NCI-H510A treated with DMSO at 0.1 percent for 48 hours (cell line): ENCODE data around the gene SIGLEC1.

Experiments
- DNase-seq: peaks from one replicate; lab custom pipeline; 2025; lab: John Stamatoyannopoulos, UW

Gene SIGLEC1

GRCh38 chr20:3744806-3745685 is 32.6 kb upstream of the SIGLEC1 start:
- no peak for DNase-seq

- no peak for DNase-seq
These were observed 31.6 kb upstream of the SIGLEC1 start for GRCh38 chr20:3744037-3744436.

DNA sequence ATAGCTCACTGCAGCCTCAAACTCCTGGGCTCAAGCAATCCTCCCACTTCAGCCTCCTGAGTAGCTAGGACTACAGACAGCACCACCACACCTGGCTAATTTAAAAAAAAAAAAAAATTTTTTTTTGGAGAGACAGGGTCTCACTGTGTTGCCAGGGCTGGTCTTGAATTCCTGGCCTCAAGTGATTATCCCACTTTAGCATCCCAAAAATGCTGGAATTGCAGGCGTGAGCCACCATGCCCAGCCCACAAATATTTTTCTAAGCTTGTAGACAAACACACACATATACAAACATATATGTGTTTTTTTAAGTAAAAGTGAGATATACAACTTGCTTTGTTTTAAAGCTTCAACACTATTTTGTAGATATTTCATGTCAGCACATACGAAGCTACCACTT is 30.9 kb upstream of the SIGLEC1 start:
- no peak for DNase-seq

DNA sequence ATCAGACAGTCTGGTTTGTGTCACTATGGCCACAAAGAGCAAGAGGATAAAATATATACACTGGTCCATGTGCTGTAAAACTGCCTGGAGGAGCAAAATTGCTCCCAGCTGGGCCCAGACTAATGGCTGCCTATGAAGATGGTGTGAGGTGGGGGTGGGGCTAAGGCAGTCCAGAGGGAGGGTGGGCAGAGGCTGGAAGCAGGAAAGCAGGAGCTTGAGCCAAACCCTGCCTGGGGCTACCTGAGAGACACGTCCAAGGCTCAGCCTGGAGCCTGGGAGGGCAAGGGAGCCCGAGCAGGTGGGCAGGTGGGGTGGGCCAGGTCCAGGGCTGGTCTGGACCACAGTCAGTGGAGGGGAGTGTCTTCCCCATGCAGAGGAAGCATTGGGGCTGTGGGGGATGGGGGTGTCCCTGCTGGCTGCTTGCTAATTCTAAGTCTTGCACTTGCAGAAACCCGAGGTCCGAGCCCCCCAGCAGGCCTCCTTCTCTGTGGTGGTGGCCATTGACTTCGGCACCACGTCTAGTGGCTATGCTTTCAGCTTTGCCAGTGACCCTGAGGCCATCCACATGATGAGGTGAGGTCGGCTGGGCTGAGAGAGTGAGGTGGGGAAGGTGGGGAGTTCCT is 29.5 kb upstream of the SIGLEC1 start:
- DNase-seq, result no peak

DNA sequence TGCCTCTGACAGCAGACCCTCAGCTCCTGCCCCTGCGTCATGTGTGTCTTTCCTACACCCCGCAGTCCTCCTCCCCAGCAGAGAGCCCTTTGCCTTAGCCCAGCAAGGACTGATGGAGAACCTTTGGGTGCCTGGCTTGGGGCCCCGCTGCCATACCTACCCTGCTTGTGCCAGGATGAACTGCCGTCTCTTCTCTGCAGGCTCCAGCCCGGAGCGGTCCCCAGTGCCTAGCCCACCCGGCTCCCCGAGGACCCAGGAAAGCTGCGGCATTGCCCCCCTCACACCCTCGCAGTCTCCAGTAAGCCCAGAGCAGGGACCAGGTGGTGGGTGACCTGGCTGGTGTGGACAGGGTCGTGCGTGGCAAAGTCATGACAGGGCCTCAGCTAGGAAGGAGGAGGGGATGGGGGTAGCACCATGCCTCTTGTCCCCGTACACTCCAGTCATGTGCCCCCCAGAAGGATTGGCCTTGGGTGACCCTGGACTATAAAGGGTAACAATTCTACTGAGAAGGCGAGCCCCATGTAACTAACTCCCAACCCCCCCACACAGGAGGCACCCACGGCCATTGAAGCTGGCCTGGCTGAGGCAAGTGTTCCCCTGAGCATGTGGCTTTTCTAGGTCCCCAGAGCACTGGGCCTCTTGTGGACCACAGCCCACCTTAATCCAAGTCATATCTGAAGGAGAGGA is 28.4 kb upstream of the SIGLEC1 start:
- no peak for DNase-seq

GRCh38 chr20:3739926-3740451 is 27.6 kb upstream of the SIGLEC1 start:
- no peak for DNase-seq

DNA sequence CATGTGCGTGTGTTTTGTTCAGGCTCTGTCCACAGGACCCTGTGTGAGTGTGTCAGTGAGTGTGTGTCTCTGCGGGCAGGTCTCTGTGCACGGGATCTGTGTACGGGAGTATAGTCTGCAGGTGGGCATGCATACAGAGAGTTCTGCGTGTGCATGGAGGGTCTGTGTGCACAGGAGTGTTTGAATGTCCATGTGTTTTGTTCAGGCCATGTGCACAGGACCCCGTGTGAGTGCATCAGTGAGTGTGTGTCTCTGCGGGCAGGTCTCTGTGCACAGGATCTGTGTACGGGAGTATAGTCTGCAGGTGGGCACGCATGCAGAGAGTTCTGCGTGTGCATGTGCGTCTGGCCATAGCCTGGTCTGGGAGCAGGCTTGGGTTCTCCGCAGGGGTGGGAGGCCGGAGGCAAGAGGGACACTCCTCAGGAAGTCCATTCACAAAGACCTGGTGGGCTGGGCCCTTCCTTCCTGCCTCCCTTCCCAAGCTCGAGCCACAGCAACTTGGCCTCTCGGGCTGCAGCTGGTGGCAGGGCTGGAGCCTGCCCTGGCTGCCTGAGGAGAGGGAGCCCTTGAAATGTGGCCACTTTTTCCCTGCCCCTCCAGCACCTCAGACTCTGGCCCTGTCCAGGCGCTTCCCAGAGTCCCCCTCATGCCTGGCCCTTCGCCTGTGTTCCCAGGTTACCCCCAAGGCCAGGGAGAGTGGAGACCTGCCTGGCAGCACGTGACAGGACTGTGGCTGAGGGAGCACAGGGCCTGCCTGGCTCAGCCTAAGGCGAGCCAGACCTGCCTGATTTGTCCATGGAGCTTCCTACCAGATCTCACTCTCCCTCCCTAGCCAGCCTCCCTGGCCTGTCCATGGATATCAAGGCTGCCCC is 26.9 kb upstream of the SIGLEC1 start:
- no peak for DNase-seq

DNA sequence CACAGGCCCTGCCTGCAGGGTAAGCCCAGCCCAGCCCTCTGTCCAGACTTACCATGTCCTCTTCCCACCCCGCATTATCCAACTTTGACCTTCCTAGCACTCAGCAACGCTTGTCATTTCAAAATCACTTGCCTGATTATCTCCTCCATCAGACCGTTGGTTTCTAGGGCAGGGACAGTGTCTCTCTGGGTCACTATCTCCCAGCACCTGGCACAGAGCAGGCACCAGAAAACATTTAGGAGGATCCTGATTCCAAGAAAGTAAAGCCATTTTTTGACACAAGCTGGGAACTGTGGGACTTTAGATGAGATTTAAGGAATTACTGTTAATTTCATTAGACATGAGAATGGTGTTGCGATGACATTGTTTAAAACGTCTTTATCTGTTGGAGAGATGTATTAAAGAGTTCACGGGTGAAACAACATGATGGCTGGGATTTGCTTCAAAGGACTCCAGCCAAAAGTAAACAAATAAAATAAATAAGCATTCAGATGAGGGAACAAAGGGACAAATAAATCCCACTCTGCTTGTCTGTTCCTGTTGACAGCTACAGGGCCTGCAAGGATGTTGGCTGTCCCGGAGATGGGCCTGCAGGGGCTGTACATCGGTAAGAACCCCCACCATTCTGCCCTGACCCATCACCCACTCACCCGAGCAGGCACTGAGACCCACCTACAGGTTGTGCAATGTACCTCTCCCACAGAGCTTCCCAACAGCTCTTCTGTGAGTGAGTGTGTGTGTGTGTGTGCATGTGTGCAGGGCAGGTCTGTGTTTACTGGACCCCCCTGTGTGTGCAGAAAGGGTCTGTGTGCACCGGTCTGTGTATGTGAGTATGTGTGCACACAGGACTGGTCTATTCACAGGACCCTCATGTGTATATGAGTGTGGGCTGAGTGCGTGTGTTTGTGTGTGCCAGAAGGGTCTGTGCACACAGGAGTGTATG is 26.0 kb upstream of the SIGLEC1 start:
- DNase-seq, result no peak

DNA sequence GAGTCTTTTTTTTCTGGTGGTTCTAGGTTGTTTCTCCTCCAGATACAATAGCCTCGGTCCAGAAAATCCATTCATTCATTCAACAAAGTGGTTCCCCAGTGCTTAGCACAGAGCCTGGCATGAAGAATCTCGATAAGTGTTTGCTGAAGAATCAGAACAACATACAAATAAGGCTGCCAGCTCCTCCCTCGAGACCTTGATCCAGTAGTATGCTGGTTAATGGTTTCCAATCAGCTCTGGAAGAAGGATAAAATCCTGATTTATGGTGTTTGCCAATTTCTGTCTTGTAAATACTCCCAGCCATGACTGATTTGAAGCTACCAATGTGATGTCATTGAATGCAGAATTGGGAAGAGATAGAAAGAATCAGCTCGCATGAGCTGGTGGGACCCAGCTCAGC is 23.4 kb upstream of the SIGLEC1 start:
- no peak for DNase-seq

DNA sequence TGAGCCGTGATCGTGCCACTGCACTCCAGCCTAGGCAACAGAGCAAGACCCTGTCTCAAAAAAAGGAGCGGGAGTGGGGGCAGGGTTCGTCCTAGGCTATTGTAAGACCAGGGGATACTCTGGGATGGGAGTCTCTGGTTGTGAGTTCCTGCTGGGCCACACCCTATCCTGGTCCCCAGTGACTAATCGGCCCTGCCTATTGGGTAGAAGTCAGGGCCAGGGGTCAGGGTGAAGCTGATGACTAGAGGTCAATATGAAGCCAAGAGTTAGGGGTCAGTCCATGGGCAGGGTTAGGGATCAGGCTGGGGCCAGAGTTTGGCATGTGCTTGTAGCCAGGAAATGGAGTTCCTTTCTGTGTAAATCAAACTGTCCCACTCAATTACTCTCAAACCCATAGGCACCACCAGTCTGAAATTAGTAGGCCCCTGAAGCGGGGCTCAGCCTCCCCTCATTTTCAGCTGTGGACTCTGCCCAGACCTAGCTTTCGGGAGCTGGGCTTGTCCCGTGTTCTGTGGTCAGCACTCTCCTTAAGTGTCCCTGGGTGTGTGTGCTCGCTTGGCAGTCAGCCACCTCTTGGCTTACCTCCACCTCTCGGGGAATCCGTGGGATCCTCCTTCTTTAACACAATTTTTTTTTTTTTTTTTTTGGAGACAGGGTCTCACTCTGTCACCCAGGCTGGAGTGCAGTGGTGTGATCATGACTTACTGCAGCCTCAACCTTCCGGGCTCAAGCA is 21.9 kb upstream of the SIGLEC1 start:
- DNase-seq, result no peak

- DNase-seq, result no peak
These were observed 21.0 kb upstream of the SIGLEC1 start for GRCh38 chr20:3733119-3733995.

DNA sequence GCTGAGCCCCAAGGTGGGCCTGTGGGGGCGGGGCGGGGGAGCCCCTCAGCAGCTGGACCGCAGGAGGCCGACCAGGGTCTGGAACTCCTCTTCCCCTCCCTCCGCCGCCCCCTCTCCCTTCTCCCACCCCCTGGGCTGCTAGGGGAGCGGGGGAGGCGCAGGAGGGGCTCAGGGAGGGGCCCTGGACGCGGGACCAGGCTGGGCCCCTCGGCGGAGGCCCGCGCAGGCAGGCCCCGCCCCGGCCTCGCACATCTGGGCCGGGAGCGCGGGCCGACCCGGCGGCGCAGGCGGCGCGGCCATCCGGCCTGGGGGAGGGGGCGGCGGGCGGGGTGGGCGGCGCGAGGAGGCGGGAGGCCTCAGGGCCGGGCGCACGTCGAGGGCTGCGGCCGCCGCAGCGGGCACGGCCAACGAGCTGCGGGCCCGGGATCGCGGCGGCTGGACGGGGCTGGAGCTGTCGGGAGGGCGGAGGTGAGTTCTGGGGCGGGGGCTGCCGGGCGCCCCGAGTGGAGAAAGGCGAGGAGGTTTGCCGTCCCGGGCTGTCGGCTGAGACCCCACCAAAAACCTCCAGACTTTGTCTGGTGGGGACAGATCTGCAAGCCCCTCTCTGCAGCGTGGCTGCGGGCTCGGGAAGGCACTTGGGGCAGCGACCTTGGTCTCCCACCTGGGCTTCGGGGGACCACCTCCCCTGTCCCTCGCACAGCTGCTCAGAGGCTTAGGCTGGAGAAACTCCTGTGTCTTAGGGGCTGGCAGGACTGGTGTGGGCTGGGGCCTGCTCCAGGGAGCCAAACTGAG is 20.1 kb upstream of the SIGLEC1 start, which contains the start of gene HSPA12B:
HSPA12B (plus strand) TSS at position 359 of the 792 bp plus-strand sequence. CDS start 5,990 bp downstream, outside the sequence.
- no peak for DNase-seq

GRCh38 chr20:3731944-3732326 is 19.5 kb upstream of the SIGLEC1 start:
- DNase-seq, result no peak

DNA sequence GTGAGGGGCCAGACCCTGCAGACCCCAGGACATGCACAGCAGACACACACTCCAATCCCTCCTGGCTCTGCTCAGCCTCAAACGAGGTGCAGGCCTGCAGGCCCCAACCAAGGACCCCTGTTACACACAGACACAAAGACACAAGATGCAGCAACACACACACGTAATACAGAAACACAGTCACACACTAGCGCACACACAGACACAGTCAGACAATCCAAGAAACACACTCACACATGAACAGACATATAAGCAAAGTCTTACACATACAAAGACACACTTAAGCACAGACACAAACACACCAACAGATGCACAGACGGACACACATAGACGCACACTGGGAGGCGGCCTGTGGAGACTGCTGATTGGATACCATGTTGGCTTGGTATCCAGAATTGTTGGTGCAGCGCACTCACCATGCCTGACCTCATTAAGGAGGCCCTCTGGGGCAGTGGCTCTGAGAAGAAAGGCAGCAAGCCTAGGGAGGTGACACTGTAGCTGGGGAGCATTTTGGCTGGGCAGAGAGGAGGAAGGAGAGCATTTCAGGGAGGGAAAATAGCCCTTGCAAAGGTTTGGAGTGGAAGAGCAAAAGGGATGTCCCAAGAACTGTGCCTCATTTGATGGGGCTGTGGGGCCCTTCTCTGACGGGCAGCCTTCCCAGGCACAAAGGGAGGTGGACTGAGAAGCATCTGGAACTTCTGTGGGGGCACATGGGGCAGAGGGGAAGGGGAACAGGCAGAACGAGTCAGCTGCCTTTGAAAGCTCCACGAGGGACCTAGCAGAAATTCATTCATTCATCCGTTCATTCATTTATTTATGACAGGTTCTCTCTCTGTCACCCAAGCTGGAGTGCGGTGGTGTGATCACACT is 18.6 kb upstream of the SIGLEC1 start:
- no peak for DNase-seq

DNA sequence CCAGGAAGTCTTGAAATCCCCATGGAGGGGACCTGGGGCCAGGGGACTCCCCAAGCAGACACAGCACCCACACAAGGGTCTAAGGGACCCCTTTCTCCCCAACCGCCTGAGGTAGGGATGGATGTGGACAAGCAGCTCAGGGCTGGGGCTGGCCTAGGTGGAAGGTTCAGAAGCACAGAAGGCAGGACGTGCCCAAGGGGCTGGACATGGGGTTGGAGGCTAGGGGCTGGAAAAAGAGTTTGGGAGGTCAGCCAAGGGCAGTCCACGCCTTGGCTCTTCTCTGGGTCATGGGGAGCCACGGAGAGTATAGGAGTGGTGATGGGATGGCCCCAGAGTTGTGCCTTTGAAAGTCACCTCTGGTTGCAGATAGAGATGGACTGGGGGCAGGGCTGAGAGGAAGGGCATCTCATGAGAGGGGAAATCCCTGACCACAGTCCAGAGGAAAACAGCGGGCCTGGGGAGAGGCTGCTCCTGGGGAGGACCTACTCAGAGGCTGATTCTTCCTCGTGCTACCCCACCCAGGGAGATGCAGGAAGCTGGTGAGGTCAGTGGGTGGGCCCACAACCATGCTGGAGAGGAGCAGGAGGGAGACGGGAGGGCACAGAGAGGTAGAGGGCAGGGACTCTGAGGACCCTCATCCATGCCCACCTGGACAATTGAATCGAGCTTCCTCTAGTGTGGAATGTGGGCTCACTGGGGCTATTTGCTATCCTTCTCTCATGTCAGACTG is 17.6 kb upstream of the SIGLEC1 start:
- no peak for DNase-seq

DNA sequence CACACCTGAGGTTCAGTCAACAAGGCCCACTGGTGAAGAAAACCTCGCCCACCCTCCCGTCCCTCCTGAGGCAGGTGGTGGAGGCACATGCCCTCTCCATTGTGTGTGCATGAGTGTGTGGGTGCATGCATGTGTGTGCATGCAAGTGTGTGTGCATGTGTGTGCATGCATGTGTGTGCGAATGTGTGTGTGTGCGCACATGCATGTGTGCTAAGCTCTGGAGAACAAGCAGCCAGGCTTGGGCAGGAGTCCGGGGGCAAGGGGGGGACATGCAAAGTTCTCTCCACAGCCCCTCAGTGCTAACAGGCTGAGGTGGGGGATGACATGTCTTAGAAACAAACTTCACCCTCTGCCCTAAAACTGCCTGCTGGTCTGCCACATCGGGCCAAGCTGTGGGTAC is 17.0 kb upstream of the SIGLEC1 start:
- no peak for DNase-seq
